Kidney capillary endothelial cell (primary cell): ENCODE measurements around the gene HCRTR1.

Experiments
- DNase-seq: peaks from one replicate; pipeline ENCODE4 v3.0.0-alpha.2; 2018; ENCODE audit warnings: low spot score

HCRTR1 gene

GRCh38 chr1:31667065-31667785, 49.7 kb downstream of the HCRTR1 start:
- DNase-seq = no peak

DNA sequence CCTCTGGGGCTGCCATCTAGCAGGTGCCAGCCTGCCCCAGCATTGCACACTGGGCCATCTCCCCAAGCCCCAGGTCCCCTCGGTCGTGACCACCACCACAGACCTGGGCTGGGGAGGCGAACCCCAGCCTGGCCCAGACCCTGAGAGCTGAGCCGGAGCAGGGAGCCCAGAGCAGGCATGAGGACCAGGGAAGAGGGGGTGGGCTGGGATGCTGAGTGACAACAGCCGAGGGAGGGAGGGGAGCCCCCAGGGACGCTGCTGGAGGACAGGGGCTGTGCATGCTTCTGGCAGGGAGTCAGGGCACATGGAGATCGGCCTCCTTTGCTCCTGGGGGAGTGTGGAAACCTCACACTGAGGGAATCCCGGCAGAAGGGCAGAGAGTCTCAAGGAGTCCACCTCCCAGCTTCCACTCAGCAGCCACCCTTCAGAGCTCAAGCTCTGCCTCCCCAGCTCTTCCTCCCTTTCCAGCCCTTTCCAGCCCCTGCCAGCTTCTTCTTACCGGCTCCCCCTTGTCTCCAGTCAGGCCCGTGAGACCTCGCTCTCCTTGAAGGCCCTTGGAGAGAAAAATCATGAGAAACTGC, 50.9 kb downstream of the HCRTR1 start:
- no peak for DNase-seq

DNA sequence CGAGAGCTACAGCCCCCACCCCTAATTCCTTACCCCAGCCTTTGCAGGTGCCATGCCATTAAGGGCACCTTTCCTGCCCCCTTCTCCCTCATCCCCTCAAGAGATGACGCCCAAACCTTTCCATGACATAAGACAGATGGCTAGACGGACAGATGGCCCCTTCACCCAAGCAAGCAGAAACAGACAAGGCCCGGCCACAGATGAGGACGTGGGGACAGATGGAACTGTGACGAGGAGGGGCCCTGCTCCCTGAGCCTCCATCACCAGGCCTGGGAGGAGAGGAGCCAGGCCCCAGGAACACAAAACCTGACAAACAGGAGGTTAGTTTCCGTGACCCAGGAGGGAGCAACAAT, 51.9 kb downstream of the HCRTR1 start:
- DNase-seq = no peak

- no peak for DNase-seq
Observed at GRCh38 chr1:31669786-31670592, 52.5 kb downstream of the HCRTR1 start.

GRCh38 chr1:31670593-31670964, 53.1 kb downstream of the HCRTR1 start:
- no peak for DNase-seq

DNA sequence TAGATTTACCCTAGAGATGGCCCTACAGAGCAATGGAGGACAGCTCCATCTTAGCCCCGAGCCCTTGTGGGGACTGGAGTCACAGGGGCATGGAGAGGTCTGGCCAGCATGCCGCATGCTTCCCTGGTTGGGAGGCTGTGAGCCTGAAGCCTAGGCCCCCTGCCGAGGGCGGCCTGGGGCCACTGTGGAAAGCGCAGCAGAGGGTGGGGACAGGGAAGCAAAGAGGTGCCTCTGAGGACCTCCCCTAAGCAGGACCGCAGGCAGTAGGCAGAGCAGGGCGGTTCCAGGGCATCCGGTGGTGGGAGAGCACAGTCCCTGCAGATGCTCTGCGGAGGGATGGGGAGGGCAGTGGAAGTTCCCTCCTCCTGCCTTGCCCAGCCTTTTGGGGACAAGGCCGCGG, 53.7 kb downstream of the HCRTR1 start:
- DNase-seq = no peak

GRCh38 chr1:31671561-31672201, 54.2 kb downstream of the HCRTR1 start:
- DNase-seq = no peak

GRCh38 chr1:31672986-31673385, 55.5 kb downstream of the HCRTR1 start:
- no peak for DNase-seq

GRCh38 chr1:31673433-31673832, 55.9 kb downstream of the HCRTR1 start:
- DNase-seq = no peak

DNA sequence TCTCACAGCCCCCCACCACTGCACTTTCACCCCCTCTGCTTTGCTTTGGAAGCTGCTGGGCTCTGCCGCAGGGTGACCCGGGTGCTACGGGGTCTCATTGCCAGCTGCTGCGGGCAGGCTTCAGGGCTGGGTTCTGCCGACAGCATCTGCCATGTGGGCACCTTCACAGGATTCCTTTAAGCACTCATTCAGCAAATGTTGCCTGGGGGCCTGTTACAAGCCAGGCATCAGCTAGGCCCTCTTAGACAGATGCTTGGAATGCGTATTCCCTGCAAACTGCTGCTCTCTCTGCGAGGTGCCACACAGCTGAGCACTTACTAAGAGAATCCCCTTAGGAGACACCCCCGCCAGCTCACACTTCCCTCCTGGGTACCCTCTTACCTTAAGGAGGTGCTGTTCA, 57.1 kb downstream of the HCRTR1 start:
- DNase-seq = no peak

DNA sequence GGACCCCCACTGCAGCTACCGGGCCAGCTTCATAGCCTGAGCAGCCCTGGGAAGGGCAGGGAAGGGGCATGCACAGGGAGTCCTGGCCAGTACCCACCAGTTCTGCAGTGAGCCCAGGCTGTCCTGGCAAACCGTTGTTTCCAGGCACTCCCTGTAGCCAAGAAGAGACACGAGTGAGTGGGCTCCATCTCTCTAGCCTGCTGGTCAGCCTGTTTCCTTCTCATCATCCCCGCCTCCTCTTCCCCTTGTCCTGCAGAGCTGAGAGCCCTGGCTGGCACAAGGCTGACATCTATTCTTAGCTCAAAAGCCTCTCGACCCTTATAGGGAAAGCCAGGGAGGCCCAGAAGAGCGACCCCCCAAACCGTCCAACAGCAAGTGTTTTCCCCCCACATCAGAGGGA, 57.7 kb downstream of the HCRTR1 start:
- DNase-seq = no peak

DNA sequence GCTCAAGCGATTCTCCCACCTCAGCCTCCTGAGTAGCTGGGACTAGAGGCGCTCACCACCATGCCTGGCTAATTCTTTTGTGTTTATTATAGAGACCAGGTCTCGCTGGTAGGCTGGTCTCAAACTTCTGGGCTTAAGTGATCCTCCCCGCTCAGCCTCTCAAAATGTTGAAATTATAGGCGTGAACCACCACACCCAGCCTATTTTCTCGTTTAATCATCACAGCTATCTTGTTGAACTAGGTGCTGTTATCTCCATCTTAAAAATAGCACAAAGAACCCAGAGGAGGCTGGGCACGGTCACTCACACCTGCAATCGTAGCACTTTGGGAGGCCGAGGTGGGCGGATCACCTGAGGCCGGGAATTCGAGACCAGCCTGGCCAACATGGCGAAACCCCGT, 58.3 kb downstream of the HCRTR1 start:
- no peak for DNase-seq
